CD14-positive monocyte (primary cell): ENCODE results near the gene WDR45B. TPM values are rescaled to one million over a fixed set of nuclear protein-coding genes. Genes with fewer than 3 reads are reported as not detected.

Source experiments
- DNase-seq, 3 donors: peaks; one replicate each; pipeline ENCODE4 v3.0.0-alpha.2; 2011 to 2022
- H2AFZ ChIP-seq: 2 replicates; pipeline ENCODE4 v1.6.0; 2012; ENCODE audit warnings: mild to moderate bottlenecking, low read depth, low read length, inconsistent platforms; ENCODE audit not compliant: insufficient read depth, poor library complexity, severe bottlenecking
- H3K27ac ChIP-seq, 2 donors: 1 replicate in 1 of 2; 2 replicates in 1 of 2; pipeline ENCODE4 v1.5.1; 2012 to 2013; ENCODE audit warnings: low read length in 2 of 2, control low read depth in 1 of 2, inconsistent platforms in 1 of 2, low read depth in 1 of 2, mild to moderate bottlenecking in 1 of 2
- H3K27me3 ChIP-seq, 2 donors: one replicate each; pipeline versions ENCODE4 v1.6.0 to v1.6.1; 2011 to 2013; ENCODE audit warnings: low read length in 2 of 2; ENCODE audit not compliant: control insufficient read depth in 2 of 2, insufficient read depth in 2 of 2
- H3K36me3 ChIP-seq, 2 donors: replicated peaks in 1 of 2; 1 replicate in 1 of 2; 2 replicates in 1 of 2; pipeline versions ENCODE4 v1.5.1 to v1.6.1; 2012 to 2013; ENCODE audit warnings: low read length in 2 of 2, control low read depth in 1 of 2, inconsistent platforms in 1 of 2, mild to moderate bottlenecking in 1 of 2; ENCODE audit not compliant: insufficient read depth in 2 of 2, control insufficient read depth in 1 of 2
- H3K4me1 ChIP-seq, 2 donors: 1 replicate in 1 of 2; 2 replicates in 1 of 2; pipeline versions ENCODE4 v1.5.1 to v1.6.1; 2012 to 2013; ENCODE audit warnings: low read length in 2 of 2, control low read depth in 1 of 2, inconsistent platforms in 1 of 2, mild to moderate bottlenecking in 1 of 2, moderate library complexity in 1 of 2; ENCODE audit not compliant: insufficient read depth in 2 of 2, control insufficient read depth in 1 of 2
- H3K4me2 ChIP-seq: replicated peaks from 2 replicates; pipeline ENCODE3; 2012; ENCODE audit warnings: low read length, moderate library complexity, mild to moderate bottlenecking; ENCODE audit not compliant: poor library complexity, severe bottlenecking; ENCODE audit errors: extremely low read depth
- H3K4me3 ChIP-seq, 3 experiments: fragments of 200-600 bp in 1 of 3; sonication (generic) in 1 of 3; replicated peaks in 1 of 3; 1 replicate in 2 of 3; 2 replicates in 1 of 3; pipeline ENCODE4 v1.5.1; 2011 to 2013; ENCODE audit warnings: low read length in 3 of 3, mild to moderate bottlenecking in 3 of 3, control low read depth in 2 of 3, low read depth in 2 of 3, inconsistent platforms in 1 of 3, moderate library complexity in 1 of 3
- H3K79me2 ChIP-seq: 2 replicates; pipeline ENCODE4 v1.6.0; 2012; ENCODE audit warnings: mild to moderate bottlenecking, control low read depth, inconsistent platforms, low read length, moderate library complexity; ENCODE audit not compliant: insufficient read depth
- H3K9ac ChIP-seq: 2 replicates; pipeline ENCODE4 v1.6.0; 2017; ENCODE audit warnings: low read length, mild to moderate bottlenecking; ENCODE audit not compliant: insufficient read depth, poor library complexity, severe bottlenecking
- H3K9me3 ChIP-seq, 2 donors: replicated peaks in 1 of 2; 1 replicate in 1 of 2; 2 replicates in 1 of 2; pipeline versions ENCODE4 v1.5.1 to v1.6.1; 2012 to 2013; ENCODE audit warnings: low read length in 2 of 2, control low read depth in 1 of 2; ENCODE audit not compliant: control insufficient read depth in 1 of 2, insufficient read depth in 1 of 2
- H4K20me1 ChIP-seq: 2 replicates; pipeline ENCODE4 v1.6.0; 2012; ENCODE audit warnings: mild to moderate bottlenecking, low read length, control low read depth, moderate library complexity; ENCODE audit not compliant: insufficient read depth
- H3K27ac Mint-ChIP-seq, 7 donors: one replicate each; pipeline ENCODE4 v1.8.0; 2020; ENCODE audit warnings: mild to moderate bottlenecking in 7 of 7, mixed read lengths in 7 of 7, moderate library complexity in 6 of 7, inconsistent platforms in 2 of 7
- H3K27me3 Mint-ChIP-seq, 3 donors: one replicate each; pipeline ENCODE4 v1.8.0; 2021 to 2022; ENCODE audit warnings: low read depth in 3 of 3, mild to moderate bottlenecking in 3 of 3, mixed read lengths in 3 of 3, moderate library complexity in 3 of 3, inconsistent platforms in 1 of 3
- H3K36me3 Mint-ChIP-seq, 2 donors: one replicate each; pipeline ENCODE4 v1.8.0; 2020; ENCODE audit warnings: mixed read lengths in 2 of 2, inconsistent platforms in 1 of 2, mild to moderate bottlenecking in 1 of 2
- H3K4me1 Mint-ChIP-seq: one replicate; pipeline ENCODE4 v1.8.0; 2020; ENCODE audit warnings: mild to moderate bottlenecking, mixed read lengths
- H3K4me3 Mint-ChIP-seq, 2 donors: one replicate each; pipeline ENCODE4 v1.8.0; 2020; ENCODE audit warnings: mild to moderate bottlenecking in 2 of 2, mixed read lengths in 2 of 2, moderate library complexity in 1 of 2
- H3K9me3 Mint-ChIP-seq, 7 donors: one replicate each; pipeline ENCODE4 v1.8.0; 2020 to 2022; ENCODE audit warnings: mixed read lengths in 7 of 7, mild to moderate bottlenecking in 6 of 7, moderate library complexity in 6 of 7, inconsistent platforms in 2 of 7
- WGBS: methylation state at CpG from one replicate; pipeline ENCODE4 v1.1.5; 2013; ENCODE audit warnings: missing lambda C conversion rate; ENCODE audit not compliant: insufficient coverage; 5-methylcytosine and 5-hydroxymethylcytosine counted together
- intact Hi-C, 2 donors: fragments of 100-400 bp; cut with micrococcal nuclease; formaldehyde crosslinking; loops; one replicate each; pipeline versions ENCODE4 v1.15.0 to v1.15.1; 2023
- polyA plus RNA-seq, 3 donors: library from polyadenylated mRNA; depleted of rRNA in 1 of 3; unstranded in 2 of 3; stranded (reverse) in 1 of 3; fragments of 300-500 nt in 2 of 3; fragments of >200 nt in 1 of 3; fragmentation: Illumina TruSeq in 2 of 3; gene quantifications; 1 replicate in 2 of 3; 2 replicates in 1 of 3; pipeline ENCODE4 v1.2.3, GENCODE V29; 2012 to 2021
- TF ChIP-seq, protein P1 (sequence below): fragments of 200-600 bp; IDR thresholded peaks from one replicate; pipeline ENCODE4 v1.8.0; 2022; ENCODE audit warnings: antibody characterized with exemption, mild to moderate bottlenecking

WDR45B gene
- polyA plus RNA-seq, 3 donors, result 42.6 to 82.6 (median 60.3) TPM

DNA sequence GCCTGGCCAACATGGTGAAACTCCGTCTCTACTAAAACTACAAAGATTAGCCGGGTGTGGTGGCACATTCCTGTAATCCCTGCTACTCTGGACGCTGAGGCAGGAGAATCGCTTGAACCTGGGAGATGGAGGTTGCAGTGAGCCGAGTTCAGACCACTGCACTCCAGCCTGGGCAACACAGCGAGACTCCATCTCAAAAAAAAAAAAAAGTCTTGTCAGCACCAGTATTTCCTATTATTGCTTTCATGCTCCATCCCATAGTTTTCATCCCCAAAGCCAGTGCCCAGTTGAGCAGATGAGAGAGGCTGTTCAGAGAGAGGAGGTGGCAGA lies 58.4 kb downstream of the WDR45B start:
- Histone ChIP-seq H3K27ac (no peak overlapping the region), H4K20me1 (no peaks in the 10 kb centered on the region), H3K9me3 (no peaks in the 10 kb centered on the region), H3K4me2 (no peak overlapping the region), H3K4me3 (no peak overlapping the region), H2AFZ (no peak overlapping the region), H3K36me3 (peaks cover 8 to 31% of the 10 kb centered on the region in 2 donors), H3K4me1 (peaks cover 46 to 50% of the 10 kb centered on the region in 2 donors), H3K79me2 (no peaks in the 10 kb centered on the region), H3K9ac (no peak overlapping the region), H3K27me3 (no peaks in the 10 kb centered on the region)
- TF ChIP-seq, protein P1, sequence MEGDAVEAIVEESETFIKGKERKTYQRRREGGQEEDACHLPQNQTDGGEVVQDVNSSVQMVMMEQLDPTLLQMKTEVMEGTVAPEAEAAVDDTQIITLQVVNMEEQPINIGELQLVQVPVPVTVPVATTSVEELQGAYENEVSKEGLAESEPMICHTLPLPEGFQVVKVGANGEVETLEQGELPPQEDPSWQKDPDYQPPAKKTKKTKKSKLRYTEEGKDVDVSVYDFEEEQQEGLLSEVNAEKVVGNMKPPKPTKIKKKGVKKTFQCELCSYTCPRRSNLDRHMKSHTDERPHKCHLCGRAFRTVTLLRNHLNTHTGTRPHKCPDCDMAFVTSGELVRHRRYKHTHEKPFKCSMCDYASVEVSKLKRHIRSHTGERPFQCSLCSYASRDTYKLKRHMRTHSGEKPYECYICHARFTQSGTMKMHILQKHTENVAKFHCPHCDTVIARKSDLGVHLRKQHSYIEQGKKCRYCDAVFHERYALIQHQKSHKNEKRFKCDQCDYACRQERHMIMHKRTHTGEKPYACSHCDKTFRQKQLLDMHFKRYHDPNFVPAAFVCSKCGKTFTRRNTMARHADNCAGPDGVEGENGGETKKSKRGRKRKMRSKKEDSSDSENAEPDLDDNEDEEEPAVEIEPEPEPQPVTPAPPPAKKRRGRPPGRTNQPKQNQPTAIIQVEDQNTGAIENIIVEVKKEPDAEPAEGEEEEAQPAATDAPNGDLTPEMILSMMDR, result no peak
- Mint-ChIP-seq H3K9me3 (no peaks in the 10 kb centered on the region), H3K27ac (peak overlapping the region in 2 of 7 donors; percentile 50 to 65), H3K36me3 (peaks cover 33 to 45% of the 10 kb centered on the region in 2 donors), H3K27me3 (peaks cover 0 to 3% (median 1%) of the 10 kb centered on the region in 3 donors), H3K4me3 (no peak overlapping the region), H3K4me1 (peaks cover 51% of the 10 kb centered on the region)
- intact Hi-C loops, result no loop called here
- no peak for DNase-seq
- WGBS, result no CpG with 5 or more reads among the region's 6 CpGs

- H3K27me3 Mint-ChIP-seq, result peaks cover 0 to 3% (median 1%) of the 10 kb centered on the region in 3 donors
- whole genome bisulfite sequencing, result 97% methylated on average over 18 of the region's 27 CpGs
- TF ChIP-seq, protein P1, result no peak
- no peaks in the 10 kb centered on the region for H4K20me1 ChIP-seq
- peaks cover 39% of the 10 kb centered on the region for H3K4me1 Mint-ChIP-seq
- no peaks in the 10 kb centered on the region for H3K9me3 Mint-ChIP-seq
- H3K36me3 ChIP-seq, result peaks cover 14 to 41% of the 10 kb centered on the region in 2 donors
- no peaks in the 10 kb centered on the region for H3K27me3 ChIP-seq
- H3K4me3 Mint-ChIP-seq, result no peak overlapping the region
- intact Hi-C loops, result no loop called here
- peaks cover 39 to 41% of the 10 kb centered on the region in 2 donors for H3K4me1 ChIP-seq
- H3K4me2 ChIP-seq, result no peak overlapping the region
- H3K27ac Mint-ChIP-seq, result peak overlapping the region in 4 of 7 donors; percentile 18 to 40 (median 26)
- H3K9ac ChIP-seq, result no peak overlapping the region
- no peak for DNase-seq
- no peak overlapping the region for H3K4me3 ChIP-seq
- H3K79me2 ChIP-seq, result no peaks in the 10 kb centered on the region
- H2AFZ ChIP-seq, result no peak overlapping the region
- peaks cover 45 to 53% of the 10 kb centered on the region in 2 donors for H3K36me3 Mint-ChIP-seq
- no peak overlapping the region for H3K27ac ChIP-seq
- no peaks in the 10 kb centered on the region for H3K9me3 ChIP-seq
Observed at GRCh38 chr17:82588266-82589175, 59.7 kb downstream of the WDR45B start.
